Astrocyte (in vitro differentiated cells and primary cell): Measurements from ENCODE around the gene SFTPB. TPM values are rescaled to one million over a fixed set of nuclear protein-coding genes. Genes with fewer than 3 reads are reported as not detected.
A peak's percentile ranks its signal among the peaks of the same experiment; 100 is the strongest.

ENCODE experiments used
- DNase-seq: peaks from one replicate; pipeline ENCODE4 v3.0.0-alpha.2; 2010; ENCODE audit warnings: low read depth
- FAIRE-seq: peaks from 2 replicates; lab custom pipeline; 2011; peaks lifted over from hg19 to GRCh38; lab: Jason Lieb, UNC
- H2AFZ ChIP-seq: 2 replicates; pipeline ENCODE4 v1.6.0; 2012; ENCODE audit warnings: low read depth, low read length, inconsistent platforms
- H3K27ac ChIP-seq: 2 replicates; pipeline ENCODE4 v1.5.1; 2011; ENCODE audit warnings: low read depth, low read length, inconsistent platforms
- H3K27me3 ChIP-seq: 2 replicates; pipeline ENCODE4 v1.6.0; 2011; ENCODE audit warnings: low read length, inconsistent platforms; ENCODE audit not compliant: insufficient read depth
- H3K36me3 ChIP-seq: 2 replicates; pipeline ENCODE4 v1.5.1; 2011; ENCODE audit warnings: low read length, inconsistent platforms; ENCODE audit not compliant: insufficient read depth
- H3K4me1 ChIP-seq: 2 replicates; pipeline ENCODE4 v1.5.1; 2011; ENCODE audit warnings: low read length, inconsistent platforms; ENCODE audit not compliant: insufficient read depth
- H3K4me2 ChIP-seq: 2 replicates; pipeline ENCODE4 v1.6.0; 2012; ENCODE audit warnings: low read length, inconsistent platforms
- H3K4me3 ChIP-seq: 2 replicates; pipeline ENCODE4 v1.5.1; 2011; ENCODE audit warnings: low read depth, mild to moderate bottlenecking, low read length, inconsistent platforms; ENCODE audit not compliant: insufficient read depth
- H3K79me2 ChIP-seq: 2 replicates; pipeline ENCODE4 v1.6.0; 2012; ENCODE audit warnings: mild to moderate bottlenecking, low read length, inconsistent platforms; ENCODE audit not compliant: insufficient read depth
- H3K9ac ChIP-seq: 2 replicates; pipeline ENCODE4 v1.6.0; 2012; ENCODE audit warnings: mild to moderate bottlenecking, low read length, inconsistent platforms
- H3K9me3 ChIP-seq: 2 replicates; pipeline ENCODE4 v1.5.1; 2012; ENCODE audit warnings: low read depth, mild to moderate bottlenecking, low read length, inconsistent platforms; ENCODE audit not compliant: insufficient read depth
- H4K20me1 ChIP-seq: 2 replicates; pipeline ENCODE4 v1.6.0; 2012; ENCODE audit warnings: low read length, inconsistent platforms; ENCODE audit not compliant: insufficient read depth
- H3K27ac Mint-ChIP-seq: one replicate; pipeline ENCODE4 v1.8.0; 2021; ENCODE audit warnings: mild to moderate bottlenecking, mixed read lengths; ENCODE audit not compliant: unreplicated experiment
- H3K27me3 Mint-ChIP-seq: one replicate; pipeline ENCODE4 v1.8.0; 2021; ENCODE audit warnings: low read depth, mixed read lengths; ENCODE audit not compliant: unreplicated experiment
- H3K36me3 Mint-ChIP-seq: one replicate; pipeline ENCODE4 v1.8.0; 2021; ENCODE audit warnings: low read depth, mixed read lengths; ENCODE audit not compliant: unreplicated experiment
- H3K4me1 Mint-ChIP-seq: one replicate; pipeline ENCODE4 v1.8.0; 2021; ENCODE audit warnings: low read depth, mixed read lengths; ENCODE audit not compliant: unreplicated experiment
- H3K4me3 Mint-ChIP-seq: one replicate; pipeline ENCODE4 v1.8.0; 2021; ENCODE audit warnings: mild to moderate bottlenecking, moderate library complexity, mixed read lengths; ENCODE audit not compliant: unreplicated experiment
- H3K9me3 Mint-ChIP-seq: one replicate; pipeline ENCODE4 v1.8.0; 2021; ENCODE audit warnings: mild to moderate bottlenecking, mixed read lengths; ENCODE audit not compliant: unreplicated experiment
- EZH2 ChIP-seq: IDR thresholded peaks from 2 replicates; pipeline ENCODE4 v1.6.1; 2012; ENCODE audit warnings: mild to moderate bottlenecking, low read length, inconsistent platforms; ENCODE audit not compliant: insufficient read depth
- total RNA-seq: library from RNA; stranded (reverse); gene quantifications from 2 replicates; pipeline ENCODE4 v1.2.1, GENCODE V29; 2021
- TF ChIP-seq, protein P1 (sequence below): IDR thresholded peaks from 2 replicates; pipeline ENCODE4 v1.5.1; 2011; ENCODE audit warnings: low read depth, mild to moderate bottlenecking, inconsistent platforms, low read length, moderate library complexity; ENCODE audit not compliant: insufficient read depth

SFTPB gene
- total RNA-seq, 1 donor from 2014 or later: not detected

DNA sequence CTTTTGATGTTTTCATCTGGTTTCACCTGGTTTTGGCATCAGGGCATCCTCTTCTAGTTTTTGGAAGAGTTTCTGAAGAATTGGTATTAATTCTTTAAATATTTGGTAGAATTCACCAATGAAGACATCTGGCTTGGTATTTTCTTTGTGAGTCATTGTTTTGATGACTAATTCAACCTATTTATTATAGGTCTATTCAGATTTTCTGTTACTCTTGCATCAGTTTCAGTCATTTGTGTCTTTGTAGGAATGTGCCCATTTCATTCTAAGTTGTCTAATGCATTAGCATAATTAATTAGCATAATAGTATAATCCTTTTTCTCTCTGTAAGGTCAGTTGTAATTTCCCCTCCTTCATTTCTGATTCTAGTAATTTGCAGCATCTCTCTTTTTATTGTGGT is 34.2 kb upstream of the SFTPB start:
- H3K27me3 Mint-ChIP-seq: peaks cover 6% of the 10 kb centered on the region
- Histone ChIP-seq H3K9me3 (no peaks in the 10 kb centered on the region), H3K9ac (peak overlapping the region; percentile 45), H3K4me3 (peak overlapping the region; percentile 19), H4K20me1 (no peaks in the 10 kb centered on the region), H3K27ac (peak overlapping the region; percentile 67), H2AFZ (no peak overlapping the region), H3K4me1 (peaks cover 26% of the 10 kb centered on the region), H3K27me3 (peaks cover 3% of the 10 kb centered on the region), H3K4me2 (peak overlapping the region; percentile 79), H3K79me2 (no peaks in the 10 kb centered on the region), H3K36me3 (no peaks in the 10 kb centered on the region)
- H3K4me3 Mint-ChIP-seq: no peak overlapping the region
- no peaks in the 10 kb centered on the region for H3K9me3 Mint-ChIP-seq
- peaks cover 26% of the 10 kb centered on the region for H3K4me1 Mint-ChIP-seq
- no peaks in the 10 kb centered on the region for H3K36me3 Mint-ChIP-seq
- peak; percentile 73 for DNase-seq
- peak overlapping the region; percentile 89 for H3K27ac Mint-ChIP-seq
- no peak for FAIRE-seq
- no peak for TF ChIP-seq EZH2
- TF ChIP-seq, protein P1, sequence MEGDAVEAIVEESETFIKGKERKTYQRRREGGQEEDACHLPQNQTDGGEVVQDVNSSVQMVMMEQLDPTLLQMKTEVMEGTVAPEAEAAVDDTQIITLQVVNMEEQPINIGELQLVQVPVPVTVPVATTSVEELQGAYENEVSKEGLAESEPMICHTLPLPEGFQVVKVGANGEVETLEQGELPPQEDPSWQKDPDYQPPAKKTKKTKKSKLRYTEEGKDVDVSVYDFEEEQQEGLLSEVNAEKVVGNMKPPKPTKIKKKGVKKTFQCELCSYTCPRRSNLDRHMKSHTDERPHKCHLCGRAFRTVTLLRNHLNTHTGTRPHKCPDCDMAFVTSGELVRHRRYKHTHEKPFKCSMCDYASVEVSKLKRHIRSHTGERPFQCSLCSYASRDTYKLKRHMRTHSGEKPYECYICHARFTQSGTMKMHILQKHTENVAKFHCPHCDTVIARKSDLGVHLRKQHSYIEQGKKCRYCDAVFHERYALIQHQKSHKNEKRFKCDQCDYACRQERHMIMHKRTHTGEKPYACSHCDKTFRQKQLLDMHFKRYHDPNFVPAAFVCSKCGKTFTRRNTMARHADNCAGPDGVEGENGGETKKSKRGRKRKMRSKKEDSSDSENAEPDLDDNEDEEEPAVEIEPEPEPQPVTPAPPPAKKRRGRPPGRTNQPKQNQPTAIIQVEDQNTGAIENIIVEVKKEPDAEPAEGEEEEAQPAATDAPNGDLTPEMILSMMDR: no peak

DNA sequence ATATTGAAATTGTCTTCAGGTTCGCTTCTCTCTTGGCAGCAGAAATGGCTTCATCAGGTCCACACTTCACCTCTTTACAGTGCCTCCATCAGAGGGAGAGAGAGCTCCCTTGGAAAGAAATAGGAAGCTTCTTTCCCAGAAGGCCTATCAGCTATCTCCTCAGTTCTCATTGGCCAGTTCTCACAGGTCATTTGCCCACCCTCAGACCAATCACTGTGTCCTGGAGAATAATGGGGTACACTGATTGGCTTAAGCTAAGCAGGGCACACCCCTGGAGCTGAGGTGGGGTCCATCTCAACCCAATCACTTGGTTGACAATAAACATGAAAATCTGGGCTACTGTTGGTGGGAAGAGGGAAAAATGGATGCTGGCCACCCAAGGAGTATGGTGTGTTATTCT is 31.3 kb upstream of the SFTPB start:
- Mint-ChIP-seq H3K36me3 (no peaks in the 10 kb centered on the region), H3K4me1 (peaks cover 16% of the 10 kb centered on the region), H3K27ac (no peak overlapping the region), H3K9me3 (no peaks in the 10 kb centered on the region), H3K4me3 (no peak overlapping the region), H3K27me3 (peaks cover 24% of the 10 kb centered on the region)
- no peak overlapping the region for H3K27ac ChIP-seq
- H3K9me3 ChIP-seq: no peaks in the 10 kb centered on the region
- no peaks in the 10 kb centered on the region for H4K20me1 ChIP-seq
- no peaks in the 10 kb centered on the region for H3K79me2 ChIP-seq
- H3K9ac ChIP-seq: no peak overlapping the region
- DNase-seq: no peak
- no peak overlapping the region for H2AFZ ChIP-seq
- peaks cover 7% of the 10 kb centered on the region for H3K27me3 ChIP-seq
- no peak for TF ChIP-seq EZH2
- TF ChIP-seq, protein P1: no peak
- H3K4me2 ChIP-seq: no peak overlapping the region
- H3K36me3 ChIP-seq: no peaks in the 10 kb centered on the region
- peaks cover 12% of the 10 kb centered on the region for H3K4me1 ChIP-seq
- no peak for FAIRE-seq
- H3K4me3 ChIP-seq: no peak overlapping the region

DNA sequence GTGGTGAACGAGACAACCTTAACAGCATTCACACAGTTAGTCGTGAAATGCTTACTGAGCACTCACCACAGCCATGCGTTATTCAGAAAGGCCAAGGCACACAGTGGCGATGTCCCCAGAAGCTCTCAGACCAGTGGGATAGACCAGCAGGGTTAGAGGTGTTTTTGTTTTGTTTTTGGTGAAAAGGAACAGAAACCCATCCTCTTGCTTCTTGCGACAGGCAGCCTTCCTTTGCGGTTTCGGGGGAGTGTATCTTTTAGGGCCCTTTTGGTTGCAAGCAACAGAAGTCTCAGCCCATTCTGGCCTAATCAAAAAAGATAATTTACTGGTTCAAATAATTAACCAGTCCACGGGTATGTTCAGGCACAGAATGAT is 30.9 kb upstream of the SFTPB start:
- no peak overlapping the region for H3K4me3 Mint-ChIP-seq
- peaks cover 16% of the 10 kb centered on the region for H3K4me1 Mint-ChIP-seq
- FAIRE-seq (no peak), DNase-seq (no peak)
- H3K27ac ChIP-seq: no peak overlapping the region
- peaks cover 7% of the 10 kb centered on the region for H3K27me3 ChIP-seq
- peaks cover 12% of the 10 kb centered on the region for H3K4me1 ChIP-seq
- H3K9ac ChIP-seq: no peak overlapping the region
- H3K4me3 ChIP-seq: no peak overlapping the region
- H3K27me3 Mint-ChIP-seq: peaks cover 26% of the 10 kb centered on the region
- no peak overlapping the region for H3K4me2 ChIP-seq
- no peak for TF ChIP-seq EZH2
- TF ChIP-seq, protein P1: no peak
- H4K20me1 ChIP-seq: no peaks in the 10 kb centered on the region
- H3K36me3 ChIP-seq: no peaks in the 10 kb centered on the region
- peak overlapping the region; percentile 34 for H3K27ac Mint-ChIP-seq
- H3K36me3 Mint-ChIP-seq: no peaks in the 10 kb centered on the region
- no peak overlapping the region for H2AFZ ChIP-seq
- H3K79me2 ChIP-seq: no peaks in the 10 kb centered on the region
- no peaks in the 10 kb centered on the region for H3K9me3 Mint-ChIP-seq
- H3K9me3 ChIP-seq: no peaks in the 10 kb centered on the region
